Body of pancreas (tissue), 4 donors: ENCODE data around the gene RFX4. TPM values are rescaled to one million over a fixed set of nuclear protein-coding genes. Genes with fewer than 3 reads are reported as not detected.
A peak's percentile ranks its signal among the peaks of the same experiment; 100 is the strongest.

Experiments
- ATAC-seq: fragments of 150-250 bp; one replicate; pipeline ENCODE4 v1.9.1; 2016
- DNase-seq, 4 donors: peaks; one replicate each; pipeline ENCODE4 v3.0.0-alpha.2; 2019
- H3K27ac ChIP-seq, 4 donors: fragments of 200-600 bp; sonication (generic); 1 replicate in 3 of 4; 2 replicates in 1 of 4; pipeline versions ENCODE4 v1.5.1 to v1.6.1; 2016 to 2019; ENCODE audit warnings: mild to moderate bottlenecking in 1 of 4, mixed read lengths in 1 of 4, moderate library complexity in 1 of 4
- H3K27me3 ChIP-seq, 2 donors: fragments of 200-600 bp; sonication (generic); one replicate each; pipeline ENCODE4 v1.6.0; 2016; ENCODE audit warnings: mild to moderate bottlenecking in 1 of 2
- H3K36me3 ChIP-seq, 2 donors: fragments of 200-600 bp; sonication (generic); replicated peaks in 1 of 2; 2 replicates each; pipeline ENCODE4 v1.5.1; 2016; ENCODE audit warnings: low read depth in 2 of 2; ENCODE audit not compliant: insufficient read depth in 1 of 2
- H3K4me1 ChIP-seq: fragments of 200-600 bp; sonication (generic); one replicate; pipeline ENCODE4 v1.6.0; 2016
- H3K4me3 ChIP-seq, 2 donors: fragments of 200-600 bp; sonication (generic); 1 replicate in 1 of 2; 2 replicates in 1 of 2; pipeline ENCODE4 v1.5.1; 2016 to 2019
- H3K9me3 ChIP-seq, 3 donors: fragments of 200-600 bp; sonication (generic); 1 replicate in 2 of 3; 2 replicates in 1 of 3; pipeline ENCODE4 v1.5.1; 2016
- CTCF ChIP-seq, 7 experiments: fragments of 450-650 bp in 4 of 7; fragments of 200-600 bp in 3 of 7; sonication (generic) in 3 of 7; IDR thresholded peaks; one replicate each; pipeline ENCODE4 v1.5.1; 2016 to 2019; ENCODE audit warnings: antibody characterized with exemption in 7 of 7
- POLR2A ChIP-seq, 3 donors: fragments of 450-650 bp; IDR thresholded peaks; one replicate each; pipeline ENCODE4 v1.6.1; 2016; ENCODE audit warnings: antibody characterized with exemption in 3 of 3, mild to moderate bottlenecking in 2 of 3
- WGBS, 2 donors: methylation state at CpG; one replicate each; pipeline ENCODE4 v1.1.5; 2017; 5-methylcytosine and 5-hydroxymethylcytosine counted together
- intact Hi-C: fragments of 100-400 bp; cut with DNase I; formaldehyde crosslinking; loops from one replicate; pipeline ENCODE4 v1.15.1; 2023
- total RNA-seq, 2 donors: library from RNA; depleted of rRNA; stranded (reverse); fragments of >200 nt; gene quantifications; one replicate each; pipeline ENCODE4 v1.1.0, GENCODE V29; 2016

RFX4 gene
- total RNA-seq, 2 donors from 2014 or later: not detected

GRCh38 chr12:106773286-106774004 lies 190.6 kb downstream of the RFX4 start:
- TF ChIP-seq POLR2A (IDR thresholded peaks at IDR 0.05): no peak
- no peak for TF ChIP-seq CTCF (IDR thresholded peaks at IDR 0.05)
- Histone ChIP-seq H3K36me3 (no peaks in the 10 kb centered on the region), H3K4me3 (peak overlapping the region; percentile 1 to 67), H3K27ac (peak overlapping the region; percentile 79 to 97 (median 89)), H3K27me3 (no peaks in the 10 kb centered on the region), H3K9me3 (no peaks in the 10 kb centered on the region), H3K4me1 (peaks cover 29% of the 10 kb centered on the region)
- WGBS, 2 donors: 23% methylated on average over 24 to 25 of the region's 25 CpGs
- intact Hi-C loops: no loop called here
- no peak for DNase-seq
- ATAC-seq: no peak

DNA sequence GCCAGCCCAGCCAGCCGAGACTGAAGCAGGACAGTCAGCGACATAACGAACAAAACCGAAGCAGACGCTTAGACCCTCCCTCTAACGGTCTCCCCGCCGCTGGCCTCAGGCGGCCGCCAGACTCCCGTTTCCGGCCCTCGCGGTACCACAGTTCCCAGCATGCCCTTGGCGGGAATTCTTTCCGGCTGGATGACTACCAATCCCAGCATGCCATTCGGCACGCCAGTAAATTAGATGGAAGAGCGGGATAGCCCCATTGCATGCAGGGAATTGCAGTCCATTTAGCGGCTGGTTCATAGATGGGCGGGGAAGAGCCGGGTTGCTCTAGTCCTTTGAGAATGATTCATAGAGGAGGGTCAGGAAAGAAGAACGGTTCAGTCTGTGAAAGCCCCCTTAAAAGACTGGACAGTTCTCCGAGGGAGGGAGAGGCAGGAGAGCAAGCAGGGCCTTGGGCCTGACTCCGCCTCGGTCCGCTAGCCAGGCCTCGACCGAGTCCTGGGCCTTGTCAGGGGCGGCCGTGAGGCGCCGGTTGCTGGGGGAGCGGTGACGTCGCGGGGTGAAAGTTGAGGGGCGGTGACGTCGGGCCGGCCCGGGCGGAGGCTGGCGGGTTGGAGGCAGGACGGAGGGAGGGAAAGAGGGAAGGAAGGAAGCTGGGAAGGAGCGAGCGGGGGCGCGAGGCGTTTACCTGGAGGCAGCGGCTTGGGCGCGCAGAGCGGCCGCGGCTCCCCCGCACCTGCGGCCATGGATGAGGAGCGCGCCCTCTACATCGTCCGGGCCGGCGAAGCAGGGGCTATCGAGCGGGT lies 191.4 kb downstream of the RFX4 start, which contains the start of gene RIC8B:
Gene RIC8B, plus strand, starts transcription at position 678 of the 803 bp plus-strand sequence. Its CDS starts 64 bp downstream, at position 742.
- 0% methylated on average over 60 to 66 of the region's 66 CpGs for WGBS, 2 donors
- H3K4me1 ChIP-seq: peaks cover 29% of the 10 kb centered on the region
- H3K9me3 ChIP-seq: no peaks in the 10 kb centered on the region
- H3K27ac ChIP-seq: peak within 1 kb of the TSS; percentile 79 to 97 (median 89)
- TF ChIP-seq CTCF (IDR thresholded peaks at IDR 0.05): peak in 2 of 7 experiments; percentile 1 to 16
- peak; percentile 56 to 82 (median 74) for TF ChIP-seq POLR2A (IDR thresholded peaks at IDR 0.05)
- DNase-seq (peak; percentile 95 to 97 (median 96)), ATAC-seq (peak; percentile 93)
- H3K36me3 ChIP-seq: no peaks in the 10 kb centered on the region
- H3K4me3 ChIP-seq: peak within 1 kb of the TSS; percentile 67 to 92
- no peaks in the 10 kb centered on the region for H3K27me3 ChIP-seq
- intact Hi-C loops: no loop called here

- WGBS, 2 donors: 2 to 3% methylated on average over 21 to 29 of the region's 29 CpGs
- Histone ChIP-seq H3K27me3 (no peaks in the 10 kb centered on the region), H3K27ac (peak overlapping the region; percentile 79 to 97 (median 89)), H3K4me1 (peaks cover 33% of the 10 kb centered on the region), H3K4me3 (peak overlapping the region; percentile 67 to 92), H3K36me3 (no peaks in the 10 kb centered on the region), H3K9me3 (no peaks in the 10 kb centered on the region)
- no peak for TF ChIP-seq CTCF (IDR thresholded peaks at IDR 0.05)
- TF ChIP-seq POLR2A (IDR thresholded peaks at IDR 0.05): no peak
- intact Hi-C loops: no loop called here
- DNase-seq (no peak), ATAC-seq (no peak)
Observed at GRCh38 chr12:106774808-106775524, 192.2 kb downstream of the RFX4 start.

DNA sequence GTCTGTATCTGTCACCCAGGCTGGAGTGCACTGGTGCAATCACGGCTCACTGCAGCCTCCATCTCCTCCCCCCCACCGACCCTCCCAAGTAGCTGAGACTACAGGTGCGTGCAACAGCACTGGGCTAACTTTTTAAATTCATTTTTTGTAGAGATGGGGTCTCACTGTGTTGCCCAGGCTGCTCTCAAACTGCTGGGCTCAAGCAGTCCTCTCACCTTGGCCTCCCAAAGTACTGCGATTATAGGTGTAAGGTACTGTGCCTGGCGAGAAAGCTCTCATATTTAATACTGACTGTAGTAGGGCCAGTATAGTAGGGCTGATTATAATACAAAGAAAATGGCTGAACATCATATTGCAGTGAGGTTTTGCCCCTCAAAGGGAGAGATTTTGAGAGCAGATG lies 194.1 kb downstream of the RFX4 start:
- Histone ChIP-seq H3K9me3 (no peaks in the 10 kb centered on the region), H3K36me3 (no peaks in the 10 kb centered on the region), H3K27ac (no peak overlapping the region), H3K27me3 (no peaks in the 10 kb centered on the region), H3K4me1 (peaks cover 32% of the 10 kb centered on the region), H3K4me3 (no peak overlapping the region)
- no peak for DNase-seq
- TF ChIP-seq CTCF (IDR thresholded peaks at IDR 0.05) (no peak), POLR2A (IDR thresholded peaks at IDR 0.05) (no peak)
- ATAC-seq: no peak
- intact Hi-C loops: no loop called here
- WGBS, 2 donors: 79 to 89% methylated on average over 5 of the region's 5 CpGs
